Hepatocyte (in vitro differentiated cells): ENCODE results near the gene MORC3. TPM values are rescaled to one million over a fixed set of nuclear protein-coding genes. Genes with fewer than 3 reads are reported as not detected.

Source experiments
- DNase-seq: peaks from one replicate; pipeline ENCODE4 v3.0.0-alpha.2; 2016; ENCODE audit warnings: low spot score
- H2AFZ ChIP-seq: fragments of 200-600 bp; sonication (generic); 2 replicates; pipeline ENCODE4 v1.6.0; 2016; ENCODE audit warnings: antibody characterized with exemption, mild to moderate bottlenecking
- H3K27ac ChIP-seq: fragments of 200-600 bp; sonication (generic); 2 replicates; pipeline ENCODE4 v1.5.1; 2016; ENCODE audit warnings: mild to moderate bottlenecking
- H3K27me3 ChIP-seq: fragments of 200-600 bp; sonication (generic); 2 replicates; pipeline ENCODE4 v1.6.1; 2016
- H3K36me3 ChIP-seq: fragments of 200-600 bp; sonication (generic); replicated peaks from 2 replicates; pipeline ENCODE4 v1.5.1; 2016; ENCODE audit warnings: low read depth; ENCODE audit not compliant: insufficient read depth
- H3K4me1 ChIP-seq: fragments of 200-600 bp; sonication (generic); 2 replicates; pipeline ENCODE4 v1.5.1; 2016; ENCODE audit warnings: mild to moderate bottlenecking, moderate library complexity; ENCODE audit not compliant: insufficient read depth
- H3K4me2 ChIP-seq: fragments of 200-600 bp; sonication (generic); 2 replicates; pipeline ENCODE4 v1.6.0; 2016
- H3K4me3 ChIP-seq: fragments of 200-600 bp; sonication (generic); 2 replicates; pipeline ENCODE4 v1.5.1; 2016; ENCODE audit warnings: mild to moderate bottlenecking
- H3K79me2 ChIP-seq: fragments of 200-600 bp; sonication (generic); 2 replicates; pipeline ENCODE4 v1.6.0; 2017; ENCODE audit warnings: mild to moderate bottlenecking
- H3K9me2 ChIP-seq: fragments of 200-600 bp; sonication (generic); replicated peaks from 2 replicates; pipeline ENCODE4 v1.6.0; 2017; ENCODE audit warnings: mild to moderate bottlenecking; ENCODE audit not compliant: insufficient read depth
- H3K9me3 ChIP-seq: fragments of 200-600 bp; sonication (generic); 2 replicates; pipeline ENCODE4 v1.5.1; 2016; ENCODE audit warnings: low read depth, mild to moderate bottlenecking
- H4K20me1 ChIP-seq: fragments of 200-600 bp; sonication (generic); 2 replicates; pipeline ENCODE4 v1.6.0; 2016; ENCODE audit warnings: mild to moderate bottlenecking; ENCODE audit not compliant: insufficient read depth, poor library complexity, severe bottlenecking
- CTCF ChIP-seq: fragments of 200-600 bp; sonication (generic); IDR thresholded peaks from 2 replicates; pipeline ENCODE4 v1.5.1; 2016; ENCODE audit warnings: antibody characterized with exemption, mild to moderate bottlenecking; ENCODE audit not compliant: poor library complexity
- EZH2 ChIP-seq: fragments of 200-600 bp; sonication (generic); IDR thresholded peaks from 2 replicates; pipeline ENCODE4 v1.6.1; 2016; ENCODE audit warnings: antibody characterized with exemption, mild to moderate bottlenecking, borderline replicate concordance
- EZH2phosphoT487 ChIP-seq: fragments of 200-600 bp; sonication (generic); IDR thresholded peaks from one replicate; pipeline ENCODE4 v1.6.1; 2018; ENCODE audit warnings: antibody characterized with exemption, mild to moderate bottlenecking, low read depth, moderate library complexity; ENCODE audit not compliant: unreplicated experiment, severe bottlenecking
- WGBS: methylation state at CpG from one replicate; pipeline ENCODE4 v1.1.6; 2016; ENCODE audit warnings: low lambda C conversion rate; ENCODE audit errors: missing lambda C conversion rate; 5-methylcytosine and 5-hydroxymethylcytosine counted together
- polyA plus RNA-seq: library from polyadenylated mRNA; unstranded; fragments of >200 nt; fragmentation: Nextera tagmentation; extraction: Ambion mirVana; gene quantifications from 2 replicates; pipeline ENCODE4 v1.2.1, GENCODE V29; 2016
- total RNA-seq: library from RNA; depleted of rRNA; stranded (reverse); fragments of >200 nt; gene quantifications from 2 replicates; pipeline ENCODE4 v1.2.3, GENCODE V29; 2014

Gene MORC3
- total and polyA plus RNA-seq, 2 experiments from 2014 or later = 10.8 to 32.7 TPM

GRCh38 chr21:36350282-36350910, 30.4 kb downstream of the MORC3 start:
- WGBS = 91% methylated on average over 11 of the region's 11 CpGs
- Histone ChIP-seq H3K9me3 (no peaks in the 10 kb centered on the region), H3K27me3 (no peaks in the 10 kb centered on the region), H3K4me1 (no peaks in the 10 kb centered on the region), H3K27ac (no peak overlapping the region), H3K9me2 (no peaks in the 10 kb centered on the region), H3K36me3 (peaks cover 6% of the 10 kb centered on the region), H3K4me3 (no peak overlapping the region), H3K79me2 (peaks cover 6% of the 10 kb centered on the region), H3K4me2 (no peak overlapping the region), H4K20me1 (no peaks in the 10 kb centered on the region), H2AFZ (no peak overlapping the region)
- TF ChIP-seq EZH2phosphoT487 (no peak), EZH2 (no peak), CTCF (no peak)
- no peak for DNase-seq

DNA sequence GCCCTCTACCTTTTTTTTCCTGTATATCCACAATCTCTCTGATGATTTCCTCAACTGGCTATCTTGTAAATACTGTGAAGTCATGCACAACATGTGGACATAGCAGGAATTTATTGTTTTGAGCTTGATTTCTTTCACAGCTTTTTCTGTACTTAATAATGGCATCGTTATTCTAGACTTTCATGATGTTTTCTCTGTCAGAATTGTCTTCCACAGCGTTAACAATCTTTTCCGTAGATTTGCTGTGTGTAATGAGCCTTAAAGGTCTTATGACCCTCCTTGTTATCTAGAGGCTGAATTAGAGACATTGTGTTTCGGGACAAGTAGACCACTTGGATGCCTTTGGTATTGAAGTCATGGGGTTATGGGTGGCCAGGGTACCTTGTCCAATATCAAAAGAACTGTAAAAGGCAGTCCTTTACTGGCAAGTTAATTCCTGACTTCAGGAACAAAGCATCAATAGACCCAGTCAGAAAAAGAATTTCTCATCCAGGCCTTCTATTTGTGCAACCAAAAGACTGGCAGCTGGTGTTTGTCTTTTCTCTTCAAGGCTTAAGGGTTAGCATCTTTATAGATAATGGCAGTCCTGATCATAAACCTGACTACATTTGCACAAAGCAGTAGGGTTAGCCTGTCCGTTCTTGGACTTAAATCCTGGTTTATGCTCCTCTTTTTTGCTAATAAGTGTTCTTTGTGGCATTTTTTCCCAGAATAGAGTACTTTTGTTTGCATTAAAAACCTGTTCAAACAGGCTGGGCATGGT, 35.1 kb downstream of the MORC3 start:
- Histone ChIP-seq H3K27me3 (no peaks in the 10 kb centered on the region), H3K9me3 (no peaks in the 10 kb centered on the region), H3K4me2 (no peak overlapping the region), H3K4me3 (no peak overlapping the region), H3K79me2 (peaks cover 3% of the 10 kb centered on the region), H3K36me3 (peaks cover 6% of the 10 kb centered on the region), H2AFZ (no peak overlapping the region), H4K20me1 (no peaks in the 10 kb centered on the region), H3K27ac (no peak overlapping the region), H3K4me1 (no peaks in the 10 kb centered on the region), H3K9me2 (no peaks in the 10 kb centered on the region)
- DNase-seq = no peak
- no peak for TF ChIP-seq CTCF
- no peak for TF ChIP-seq EZH2phosphoT487
- TF ChIP-seq EZH2 = no peak
- 73% methylated on average over 5 of the region's 5 CpGs for WGBS

- H4K20me1 ChIP-seq = no peaks in the 10 kb centered on the region
- peaks cover 7% of the 10 kb centered on the region for H3K36me3 ChIP-seq
- no peak overlapping the region for H3K4me2 ChIP-seq
- H2AFZ ChIP-seq = no peak overlapping the region
- H3K27ac ChIP-seq = no peak overlapping the region
- H3K9me2 ChIP-seq = no peaks in the 10 kb centered on the region
- WGBS = 81% methylated on average over 2 of the region's 2 CpGs
- no peak for TF ChIP-seq CTCF
- TF ChIP-seq EZH2phosphoT487 = no peak
- TF ChIP-seq EZH2 = no peak
- H3K79me2 ChIP-seq = peaks cover 3% of the 10 kb centered on the region
- H3K4me1 ChIP-seq = no peaks in the 10 kb centered on the region
- DNase-seq = no peak
- H3K4me3 ChIP-seq = no peak overlapping the region
- no peaks in the 10 kb centered on the region for H3K27me3 ChIP-seq
- H3K9me3 ChIP-seq = no peaks in the 10 kb centered on the region
Observed at GRCh38 chr21:36355868-36356267, 35.9 kb downstream of the MORC3 start.
